Central memory CD4-positive, alpha-beta T cell (primary cell): ENCODE results near the gene SENP1.
A peak's percentile ranks its signal among the peaks of the same experiment; 100 is the strongest.
"Not testable (repeated sequence)": the region's sequence is repeated elsewhere in the genome, so short reads cannot be mapped to it uniquely, and the experiment has no call there.

Experiments used
- DNase-seq: peaks from one replicate; pipeline ENCODE4 v3.0.0; 2022
- total RNA-seq, 3 experiments: gene quantifications; one replicate each; lab custom pipeline; 2026; lab: John Stamatoyannopoulos, UW

The SENP1 gene
- total RNA-seq: 40.7 to 85.5 (median 42.8) reads per million in 3 experiments

- DNase-seq: peak; percentile 91
These were observed at the start of gene SENP1 for GRCh38 chr12:48105867-48106680. TSS of gene SENP1 (minus strand) at chr12:48106079. CDS start at chr12:48101472, 4,607 bp downstream.

- no peak for DNase-seq
These were observed 45.4 kb upstream of the SENP1 start for GRCh38 chr12:48151103-48151771.

GRCh38 chr12:48145981-48146380, 40.1 kb upstream of the SENP1 start:
- DNase-seq: no peak

GRCh38 chr12:48143898-48144297, 38.0 kb upstream of the SENP1 start:
- DNase-seq: no peak

GRCh38 chr12:48142818-48143674, 37.2 kb upstream of the SENP1 start:
- no peak for DNase-seq

GRCh38 chr12:48135027-48135426, 29.1 kb upstream of the SENP1 start:
- DNase-seq: no peak

GRCh38 chr12:48132826-48133225, 26.9 kb upstream of the SENP1 start:
- DNase-seq: no peak

- no peak for DNase-seq
These were observed 25.6 kb upstream of the SENP1 start for GRCh38 chr12:48131517-48131916.

- DNase-seq: no peak
These were observed 23.5 kb upstream of the SENP1 start for GRCh38 chr12:48129376-48129775.

- no peak for DNase-seq
These were observed 22.9 kb upstream of the SENP1 start for GRCh38 chr12:48128800-48129199.

- no peak for DNase-seq
These were observed 21.2 kb upstream of the SENP1 start for GRCh38 chr12:48126953-48127630.

- DNase-seq: no peak
These were observed 20.1 kb upstream of the SENP1 start for GRCh38 chr12:48125985-48126384.

- not testable (repeated sequence) for DNase-seq
These were observed 19.7 kb upstream of the SENP1 start for GRCh38 chr12:48125542-48125941.

GRCh38 chr12:48123169-48123568, 17.3 kb upstream of the SENP1 start:
- no peak for DNase-seq

- no peak for DNase-seq
These were observed 16.4 kb upstream of the SENP1 start for GRCh38 chr12:48122065-48122834.

- no peak for DNase-seq
These were observed 15.6 kb upstream of the SENP1 start for GRCh38 chr12:48121522-48121921.

GRCh38 chr12:48119834-48120195, 13.9 kb upstream of the SENP1 start:
- DNase-seq: no peak

- peak; percentile 65 for DNase-seq
These were observed 13.4 kb upstream of the SENP1 start, which contains the start of gene PFKM for GRCh38 chr12:48119078-48119833. TSS of gene PFKM (plus strand) at chr12:48119364. CDS start at chr12:48122775, 3,411 bp downstream.

GRCh38 chr12:48118284-48118871, 12.5 kb upstream of the SENP1 start:
- no peak for DNase-seq

- no peak for DNase-seq
These were observed 10.1 kb upstream of the SENP1 start for GRCh38 chr12:48115957-48116356.

GRCh38 chr12:48111312-48111693, 5.4 kb upstream of the SENP1 start:
- DNase-seq: not testable (repeated sequence)
